HepG2 (cell line): ENCODE data around the gene HRH3.

Experiments used
- CHD2 ChIP-seq: IDR thresholded peaks from 2 replicates; pipeline ENCODE4 v1.6.1; 2011; ENCODE audit warnings: low read depth, low read length, improper control_type of control experiment
- CTCF ChIP-seq: sonication (generic); formaldehyde crosslinking; IDR thresholded peaks from 2 replicates; pipeline ENCODE4 v1.5.0; 2020; ENCODE audit warnings: mild to moderate bottlenecking, missing genetic modification reagents, moderate library complexity
- IKZF1 ChIP-seq: fragments of 450-650 bp; IDR thresholded peaks from 2 replicates; pipeline ENCODE4 v1.7.1; 2016
- MXI1 ChIP-seq: IDR thresholded peaks from 3 replicates; pipeline ENCODE4 v1.6.1; 2012; ENCODE audit warnings: low read depth, low read length, inconsistent platforms, borderline replicate concordance
- NFIB ChIP-seq: sonication (generic); formaldehyde crosslinking; IDR thresholded peaks from 2 replicates; pipeline ENCODE4 v1.9.0; 2021; ENCODE audit warnings: missing genetic modification reagents, mild to moderate bottlenecking, borderline replicate concordance
- TARDBP ChIP-seq: sonication (generic); formaldehyde crosslinking; IDR thresholded peaks from 2 replicates; pipeline ENCODE4 v1.8.0; 2022; ENCODE audit warnings: mild to moderate bottlenecking, missing genetic modification reagents
- ZNF207 ChIP-seq: fragments of 450-650 bp; IDR thresholded peaks from 2 replicates; pipeline ENCODE4 v1.6.1; 2016; ENCODE audit warnings: antibody characterized with exemption, borderline replicate concordance
- ZZZ3 ChIP-seq: sonication (generic); formaldehyde crosslinking; IDR thresholded peaks from 2 replicates; pipeline ENCODE4 v1.4.0; 2020; ENCODE audit warnings: missing genetic modification reagents, mild to moderate bottlenecking, borderline replicate concordance
- TF ChIP-seq, protein P1 (sequence below), 2 experiments: IDR thresholded peaks; 2 replicates each; pipeline ENCODE4 v1.6.1; 2011 to 2012; ENCODE audit warnings: low read length in 2 of 2, borderline replicate concordance in 1 of 2, low read depth in 1 of 2, mild to moderate bottlenecking in 1 of 2, moderate library complexity in 1 of 2
- TF ChIP-seq, protein P2 (sequence below): sonication (generic); formaldehyde crosslinking; IDR thresholded peaks from 2 replicates; pipeline ENCODE4 v1.4.0; 2020; ENCODE audit warnings: missing genetic modification reagents, borderline replicate concordance

DNA sequence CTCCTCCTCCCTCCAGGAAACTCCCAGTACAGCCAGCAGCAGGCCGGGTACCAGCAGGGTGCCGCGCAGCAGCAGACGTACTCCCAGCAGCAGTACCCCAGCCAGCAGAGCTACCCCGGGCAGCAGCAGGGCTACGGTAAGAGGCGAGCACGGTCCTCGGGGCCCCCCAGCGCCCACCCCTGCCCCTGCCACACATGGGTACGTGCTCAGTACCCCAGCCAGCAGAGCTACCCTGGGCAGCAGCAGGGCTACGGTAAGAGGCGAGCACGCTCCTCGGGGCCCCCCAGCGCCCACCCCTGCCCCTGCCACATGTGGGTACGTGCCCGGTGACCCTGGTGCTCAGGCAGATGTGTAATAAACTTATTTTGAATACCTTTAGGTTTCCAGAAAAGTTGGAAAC lies 47.4 kb downstream of the HRH3 start:
- TF ChIP-seq MXI1: no peak
- TF ChIP-seq, protein P1, sequence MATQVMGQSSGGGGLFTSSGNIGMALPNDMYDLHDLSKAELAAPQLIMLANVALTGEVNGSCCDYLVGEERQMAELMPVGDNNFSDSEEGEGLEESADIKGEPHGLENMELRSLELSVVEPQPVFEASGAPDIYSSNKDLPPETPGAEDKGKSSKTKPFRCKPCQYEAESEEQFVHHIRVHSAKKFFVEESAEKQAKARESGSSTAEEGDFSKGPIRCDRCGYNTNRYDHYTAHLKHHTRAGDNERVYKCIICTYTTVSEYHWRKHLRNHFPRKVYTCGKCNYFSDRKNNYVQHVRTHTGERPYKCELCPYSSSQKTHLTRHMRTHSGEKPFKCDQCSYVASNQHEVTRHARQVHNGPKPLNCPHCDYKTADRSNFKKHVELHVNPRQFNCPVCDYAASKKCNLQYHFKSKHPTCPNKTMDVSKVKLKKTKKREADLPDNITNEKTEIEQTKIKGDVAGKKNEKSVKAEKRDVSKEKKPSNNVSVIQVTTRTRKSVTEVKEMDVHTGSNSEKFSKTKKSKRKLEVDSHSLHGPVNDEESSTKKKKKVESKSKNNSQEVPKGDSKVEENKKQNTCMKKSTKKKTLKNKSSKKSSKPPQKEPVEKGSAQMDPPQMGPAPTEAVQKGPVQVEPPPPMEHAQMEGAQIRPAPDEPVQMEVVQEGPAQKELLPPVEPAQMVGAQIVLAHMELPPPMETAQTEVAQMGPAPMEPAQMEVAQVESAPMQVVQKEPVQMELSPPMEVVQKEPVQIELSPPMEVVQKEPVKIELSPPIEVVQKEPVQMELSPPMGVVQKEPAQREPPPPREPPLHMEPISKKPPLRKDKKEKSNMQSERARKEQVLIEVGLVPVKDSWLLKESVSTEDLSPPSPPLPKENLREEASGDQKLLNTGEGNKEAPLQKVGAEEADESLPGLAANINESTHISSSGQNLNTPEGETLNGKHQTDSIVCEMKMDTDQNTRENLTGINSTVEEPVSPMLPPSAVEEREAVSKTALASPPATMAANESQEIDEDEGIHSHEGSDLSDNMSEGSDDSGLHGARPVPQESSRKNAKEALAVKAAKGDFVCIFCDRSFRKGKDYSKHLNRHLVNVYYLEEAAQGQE (IDR thresholded peaks at IDR 0.05; ENCODE audit: borderline replicate concordance in 1 of 2, low read depth in 1 of 2, low read length in 2 of 2): no peak
- TF ChIP-seq NFIB (CRISPR knock-in tag): no peak
- TF ChIP-seq IKZF1: no peak
- TF ChIP-seq TARDBP (CRISPR knock-in tag): no peak
- no peak for TF ChIP-seq ZNF207
- no peak for TF ChIP-seq CTCF (CRISPR knock-in tag)
- no peak for TF ChIP-seq ZZZ3 (CRISPR knock-in tag)
- TF ChIP-seq CHD2: no peak
- TF ChIP-seq, protein P2, sequence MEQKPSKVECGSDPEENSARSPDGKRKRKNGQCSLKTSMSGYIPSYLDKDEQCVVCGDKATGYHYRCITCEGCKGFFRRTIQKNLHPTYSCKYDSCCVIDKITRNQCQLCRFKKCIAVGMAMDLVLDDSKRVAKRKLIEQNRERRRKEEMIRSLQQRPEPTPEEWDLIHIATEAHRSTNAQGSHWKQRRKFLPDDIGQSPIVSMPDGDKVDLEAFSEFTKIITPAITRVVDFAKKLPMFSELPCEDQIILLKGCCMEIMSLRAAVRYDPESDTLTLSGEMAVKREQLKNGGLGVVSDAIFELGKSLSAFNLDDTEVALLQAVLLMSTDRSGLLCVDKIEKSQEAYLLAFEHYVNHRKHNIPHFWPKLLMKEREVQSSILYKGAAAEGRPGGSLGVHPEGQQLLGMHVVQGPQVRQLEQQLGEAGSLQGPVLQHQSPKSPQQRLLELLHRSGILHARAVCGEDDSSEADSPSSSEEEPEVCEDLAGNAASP: no peak
